ENCODE measurements around the gene FOXN1.
"Not testable (repeated sequence)": the region's sequence is repeated elsewhere in the genome, so short reads cannot be mapped to it uniquely, and the experiment has no call there.

Gene FOXN1

GRCh38 chr17:28505986-28506665, at the start of gene FOXN1:
Gene FOXN1, plus strand, starts transcription at chr17:28506348. Its CDS starts 17,622 bp downstream, at chr17:28523970.
- DNase-seq, result no peak

GRCh38 chr17:28457890-28458289, 48.3 kb upstream of the FOXN1 start:
- no peak for DNase-seq

GRCh38 chr17:28458881-28459280, 47.3 kb upstream of the FOXN1 start:
- DNase-seq, result not testable (repeated sequence)

GRCh38 chr17:28460901-28461300, 45.2 kb upstream of the FOXN1 start:
- DNase-seq, result no peak

- no peak for DNase-seq
These were observed 40.1 kb upstream of the FOXN1 start for GRCh38 chr17:28466001-28466400.

- DNase-seq, result no peak
These were observed 39.6 kb upstream of the FOXN1 start for GRCh38 chr17:28466521-28467048.

GRCh38 chr17:28467456-28468025, 38.6 kb upstream of the FOXN1 start:
- DNase-seq, result no peak

GRCh38 chr17:28468033-28468735, 38.0 kb upstream of the FOXN1 start:
- DNase-seq, result not testable (repeated sequence)

GRCh38 chr17:28468781-28469180, 37.4 kb upstream of the FOXN1 start:
- no peak for DNase-seq

GRCh38 chr17:28469376-28469775, 36.8 kb upstream of the FOXN1 start:
- no peak for DNase-seq

- no peak for DNase-seq
These were observed 35.8 kb upstream of the FOXN1 start for GRCh38 chr17:28470266-28470913.

GRCh38 chr17:28470914-28471366, 35.2 kb upstream of the FOXN1 start:
- DNase-seq, result no peak

GRCh38 chr17:28471531-28472342, 34.4 kb upstream of the FOXN1 start:
- no peak for DNase-seq

GRCh38 chr17:28472871-28473497, 33.2 kb upstream of the FOXN1 start:
- DNase-seq, result no peak

- DNase-seq, result no peak
These were observed 32.6 kb upstream of the FOXN1 start, which contains the start of gene SLC13A2 for GRCh38 chr17:28473542-28473941. Gene SLC13A2, plus strand, starts transcription at chr17:28473644. Its CDS starts 69 bp downstream, at chr17:28473713.

- no peak for DNase-seq
These were observed 32.0 kb upstream of the FOXN1 start for GRCh38 chr17:28474111-28474531.

GRCh38 chr17:28475151-28475900, 30.8 kb upstream of the FOXN1 start:
- DNase-seq, result no peak

- DNase-seq, result no peak
These were observed 29.9 kb upstream of the FOXN1 start for GRCh38 chr17:28476076-28476865.

- no peak for DNase-seq
These were observed 28.2 kb upstream of the FOXN1 start for GRCh38 chr17:28477928-28478327.
